HG03196 (cell line): ENCODE data around the gene TMEM200A.
A peak's percentile ranks its signal among the peaks of the same experiment; 100 is the strongest.
"Not testable (repeated sequence)": the region's sequence is repeated elsewhere in the genome, so short reads cannot be mapped to it uniquely, and the experiment has no call there.

Experiments used
- ATAC-seq: cut with Tn5 transposase; IDR thresholded peaks from one replicate; pipeline ENCODE4 v1.9.1; 2021; ENCODE audit not compliant: unreplicated experiment

Gene TMEM200A

GRCh38 chr6:130365166-130366106, at the start of gene TMEM200A:
Gene TMEM200A (plus strand): TSS chr6:130366017. CDS start chr6:130440423, 74,406 bp downstream.
- peak; percentile 63 for ATAC-seq

- no peak for ATAC-seq
Measured at GRCh38 chr6:130320908-130321307, 44.9 kb upstream of the TMEM200A start.

- no peak for ATAC-seq
Measured at GRCh38 chr6:130322673-130323268, 43.0 kb upstream of the TMEM200A start.

- ATAC-seq, result no peak
Measured at GRCh38 chr6:130324657-130325056, 41.2 kb upstream of the TMEM200A start.

GRCh38 chr6:130326496-130326895, 39.3 kb upstream of the TMEM200A start:
- ATAC-seq, result no peak

GRCh38 chr6:130337534-130337933, 28.3 kb upstream of the TMEM200A start:
- no peak for ATAC-seq

- ATAC-seq, result not testable (repeated sequence)
Measured at GRCh38 chr6:130346324-130346723, 19.5 kb upstream of the TMEM200A start.

- ATAC-seq, result no peak
Measured at GRCh38 chr6:130354322-130354721, 11.5 kb upstream of the TMEM200A start.

- no peak for ATAC-seq
Measured at GRCh38 chr6:130355572-130355971, 10.2 kb upstream of the TMEM200A start.

- no peak for ATAC-seq
Measured at GRCh38 chr6:130357436-130357835, 8.4 kb upstream of the TMEM200A start.

GRCh38 chr6:130359736-130360135, 6.1 kb upstream of the TMEM200A start:
- no peak for ATAC-seq

- ATAC-seq, result no peak
Measured at GRCh38 chr6:130362128-130362527, 3.7 kb upstream of the TMEM200A start.

GRCh38 chr6:130364224-130364780, 1.5 kb upstream of the TMEM200A start:
- ATAC-seq, result no peak

GRCh38 chr6:130366107-130367005, 539 bp downstream of the TMEM200A start:
- no peak for ATAC-seq

- no peak for ATAC-seq
Measured at GRCh38 chr6:130367767-130368166, 1.9 kb downstream of the TMEM200A start.

GRCh38 chr6:130368576-130368975, 2.8 kb downstream of the TMEM200A start:
- ATAC-seq, result no peak

- no peak for ATAC-seq
Measured at GRCh38 chr6:130369831-130370230, 4.0 kb downstream of the TMEM200A start.

GRCh38 chr6:130371921-130372420, 6.2 kb downstream of the TMEM200A start:
- no peak for ATAC-seq

- ATAC-seq, result no peak
Measured at GRCh38 chr6:130372786-130373185, 7.0 kb downstream of the TMEM200A start.

- no peak for ATAC-seq
Measured at GRCh38 chr6:130373992-130374391, 8.2 kb downstream of the TMEM200A start.

GRCh38 chr6:130376936-130377335, 11.1 kb downstream of the TMEM200A start:
- ATAC-seq, result no peak
